IMR-90 (cell line): ENCODE data around the gene NTM. TPM values are rescaled to one million over a fixed set of nuclear protein-coding genes. Genes with fewer than 3 reads are reported as not detected.

Experiments
- ATAC-seq: fragments of 200-7000 bp; cut with Tn5 transposase; 2 replicates; pipeline ENCODE4 v1.9.1; 2020; ENCODE audit warnings: low read depth, mild to moderate bottlenecking, moderate library complexity
- BruUV-seq: library from RNA; stranded (reverse); fragments of 400-500 nt; replicated peaks from 2 replicates; lab custom pipeline; 2021; lab: Mats Ljungman, UMichigan
- CTCF ChIA-PET: fragments of 300-600 bp; formaldehyde crosslinking; extraction: SDS; loops from one replicate; lab custom pipeline; 2021; ENCODE audit warnings: antibody characterized with exemption; lab: Yijun Ruan, JAX
- POLR2A ChIA-PET: fragments of 300-600 bp; sonication (Branson Sonifier 250); formaldehyde crosslinking; loops from one replicate; lab custom pipeline; 2022; ENCODE audit warnings: antibody characterized with exemption; ENCODE audit not compliant: unreplicated experiment; lab: Charles Lee
- DNase-seq: peaks from one replicate; pipeline ENCODE4 v3.0.0; 2013
- H2AFZ ChIP-seq: replicated peaks from 2 replicates; pipeline ENCODE3; 2013; ENCODE audit warnings: low read length, mild to moderate bottlenecking; ENCODE audit not compliant: poor library complexity
- H2AK5ac ChIP-seq: 2 replicates; pipeline ENCODE4 v1.6.1; 2013; ENCODE audit warnings: low read depth, low read length, inconsistent platforms
- H2AK9ac ChIP-seq: replicated peaks from 2 replicates; pipeline ENCODE3; 2013; ENCODE audit warnings: mild to moderate bottlenecking, low read depth, low read length, moderate library complexity; ENCODE audit not compliant: poor library complexity
- H2BK120ac ChIP-seq: 2 replicates; pipeline ENCODE4 v1.6.1; 2013; ENCODE audit warnings: low read depth, low read length, inconsistent platforms
- H2BK15ac ChIP-seq: 3 replicates; pipeline ENCODE4 v1.6.1; 2013; ENCODE audit warnings: low read depth, low read length, inconsistent platforms
- H2BK20ac ChIP-seq: 2 replicates; pipeline ENCODE4 v1.6.1; 2013; ENCODE audit warnings: low read depth, mild to moderate bottlenecking, inconsistent platforms, low read length, moderate library complexity
- H2BK5ac ChIP-seq: 2 replicates; pipeline ENCODE4 v1.6.1; 2013; ENCODE audit warnings: mild to moderate bottlenecking, low read depth, low read length, inconsistent platforms; ENCODE audit not compliant: poor library complexity, severe bottlenecking
- H3K14ac ChIP-seq: replicated peaks from 2 replicates; pipeline ENCODE4 v1.6.1; 2013; ENCODE audit warnings: low read depth, low read length, inconsistent platforms
- H3K18ac ChIP-seq: 2 replicates; pipeline ENCODE4 v1.6.1; 2013; ENCODE audit warnings: low read depth, low read length, control low read depth
- H3K23ac ChIP-seq: 2 replicates; pipeline ENCODE4 v1.6.1; 2013; ENCODE audit warnings: low read depth, low read length, inconsistent platforms
- H3K27ac ChIP-seq: 2 replicates; pipeline ENCODE4 v1.5.1; 2013; ENCODE audit warnings: mild to moderate bottlenecking, control low read depth, low read length; ENCODE audit not compliant: insufficient read depth
- H3K27me3 ChIP-seq: 2 replicates; pipeline ENCODE4 v1.6.1; 2013; ENCODE audit warnings: low read length; ENCODE audit not compliant: control insufficient read depth, insufficient read depth
- H3K36me3 ChIP-seq: 2 replicates; pipeline ENCODE4 v1.6.1; 2013; ENCODE audit warnings: low read length, mixed read lengths; ENCODE audit not compliant: control insufficient read depth, insufficient read depth
- H3K4ac ChIP-seq: 2 replicates; pipeline ENCODE4 v1.6.1; 2013; ENCODE audit warnings: low read depth, low read length, inconsistent platforms
- H3K4me1 ChIP-seq: 2 replicates; pipeline ENCODE4 v1.6.1; 2013; ENCODE audit warnings: low read length, mixed read lengths; ENCODE audit not compliant: control insufficient read depth, insufficient read depth
- H3K4me2 ChIP-seq: 2 replicates; pipeline ENCODE4 v1.6.1; 2013; ENCODE audit warnings: low read depth, mild to moderate bottlenecking, control low read depth, low read length, moderate library complexity
- H3K4me3 ChIP-seq: 2 replicates; pipeline ENCODE4 v1.5.1; 2013; ENCODE audit warnings: low read depth, mild to moderate bottlenecking, control low read depth, low read length, moderate library complexity; ENCODE audit not compliant: insufficient read depth
- H3K56ac ChIP-seq: 2 replicates; pipeline ENCODE4 v1.6.1; 2013; ENCODE audit warnings: low read length, inconsistent platforms; ENCODE audit not compliant: insufficient read depth; ENCODE audit errors: extremely low read depth
- H3K79me1 ChIP-seq, 2 experiments: 2 replicates each; pipeline ENCODE4 v1.6.1; 2013; ENCODE audit warnings: low read length in 2 of 2, inconsistent platforms in 1 of 2, low read depth in 1 of 2
- H3K9ac ChIP-seq: 2 replicates; pipeline ENCODE4 v1.6.1; 2013; ENCODE audit warnings: low read depth, low read length, control low read depth
- H3K9me1 ChIP-seq: 2 replicates; pipeline ENCODE4 v1.6.1; 2013; ENCODE audit warnings: low read length, inconsistent platforms; ENCODE audit not compliant: insufficient read depth
- H3K9me3 ChIP-seq: 2 replicates; pipeline ENCODE4 v1.6.1; 2013; ENCODE audit warnings: low read length; ENCODE audit not compliant: control insufficient read depth, insufficient read depth
- H4K20me1 ChIP-seq: 2 replicates; pipeline ENCODE4 v1.6.1; 2013; ENCODE audit warnings: low read length, inconsistent platforms; ENCODE audit not compliant: insufficient read depth
- H4K5ac ChIP-seq: 2 replicates; pipeline ENCODE4 v1.6.1; 2013; ENCODE audit warnings: mild to moderate bottlenecking, low read depth, low read length, control low read depth
- H4K8ac ChIP-seq, 2 experiments: 2 replicates each; pipeline ENCODE4 v1.6.1; 2013; ENCODE audit warnings: low read depth in 2 of 2, low read length in 2 of 2, control low read depth in 1 of 2, inconsistent platforms in 1 of 2
- H4K91ac ChIP-seq: 2 replicates; pipeline ENCODE4 v1.6.1; 2013; ENCODE audit warnings: low read depth, low read length, inconsistent platforms; ENCODE audit not compliant: insufficient read depth
- BHLHE40 ChIP-seq: fragments of 150-350 bp; IDR thresholded peaks from 2 replicates; pipeline ENCODE4 v1.6.1; 2016; ENCODE audit warnings: mild to moderate bottlenecking, low read depth, low read length
- CEBPB ChIP-seq: IDR thresholded peaks from 2 replicates; pipeline ENCODE4 v1.6.1; 2012; ENCODE audit warnings: low read depth, low read length, improper control_type of control experiment
- ELK1 ChIP-seq: fragments of 150-350 bp; IDR thresholded peaks from 2 replicates; pipeline ENCODE4 v1.6.1; 2016; ENCODE audit warnings: low read depth, mild to moderate bottlenecking, low read length, moderate library complexity, borderline replicate concordance
- MAZ ChIP-seq: IDR thresholded peaks from 2 replicates; pipeline ENCODE4 v1.6.1; 2012; ENCODE audit warnings: low read depth, mild to moderate bottlenecking, low read length, improper control_type of control experiment, moderate library complexity, borderline replicate concordance
- MXI1 ChIP-seq: IDR thresholded peaks from 2 replicates; pipeline ENCODE4 v1.6.1; 2012; ENCODE audit warnings: low read depth, mild to moderate bottlenecking, low read length, moderate library complexity, borderline replicate concordance
- POLR2A ChIP-seq: IDR thresholded peaks from 2 replicates; pipeline ENCODE4 v1.6.1; 2012; ENCODE audit warnings: mild to moderate bottlenecking, low read depth, low read length
- RCOR1 ChIP-seq: IDR thresholded peaks from 2 replicates; pipeline ENCODE4 v1.6.1; 2012; ENCODE audit warnings: mild to moderate bottlenecking, low read length, improper control_type of control experiment; ENCODE audit not compliant: insufficient replicate concordance
- SMC3 ChIP-seq: fragments of 150-350 bp; IDR thresholded peaks from 2 replicates; pipeline ENCODE4 v1.6.1; 2016; ENCODE audit warnings: low read depth, mild to moderate bottlenecking, antibody characterized with exemption, low read length, moderate library complexity
- WGBS, 2 experiments: methylation state at CpG; one replicate each; pipeline versions ENCODE4 v1.1.5 to v1.1.7; 2013; ENCODE audit warnings: missing lambda C conversion rate in 2 of 2; ENCODE audit not compliant: insufficient read length in 1 of 2; ENCODE audit errors: extremely low coverage in 2 of 2; 5-methylcytosine and 5-hydroxymethylcytosine counted together
- dilution Hi-C: fragments of 300-500 bp; cut with HindIII; formaldehyde crosslinking; loops from one replicate; pipeline ENCODE4 v1.14.3; 2018; ENCODE audit warnings: low sequenced_read_pairs; ENCODE audit not compliant: unreplicated experiment
- in situ Hi-C: fragments of 300-500 bp; cut with MboI; formaldehyde crosslinking; loops from 3 replicates; pipeline ENCODE4 v1.14.3; 2019; ENCODE audit warnings: low sequenced_read_pairs, inconsistent platforms, mixed read lengths
- intact Hi-C: fragments of 100-400 bp; cut with micrococcal nuclease; formaldehyde crosslinking; loops from 2 replicates; pipeline ENCODE4 v1.10.0; 2022
- polyA plus RNA-seq, 3 experiments: library from polyadenylated mRNA; depleted of rRNA; stranded (reverse); fragments of >200 nt; gene quantifications; 2 replicates each; pipeline ENCODE4 v1.2.3, GENCODE V29; 2012; ENCODE audit warnings: low replicate concordance in 1 of 3
- total RNA-seq: library from RNA; depleted of rRNA; stranded (reverse); fragments of >200 nt; gene quantifications from 2 replicates; pipeline ENCODE4 v1.2.3, GENCODE V29; 2012
- TF ChIP-seq, protein P1 (sequence below): fragments of 150-350 bp; IDR thresholded peaks from 2 replicates; pipeline ENCODE4 v1.6.1; 2017; ENCODE audit warnings: mild to moderate bottlenecking, antibody characterized with exemption, low read length, low read depth

The NTM gene
- total and polyA plus RNA-seq, 2 of the 4 experiments (the other 2 are of a cell fraction) = 19.5 to 25.5 TPM

- Histone ChIP-seq H3K9ac (no peak overlapping the region), H2AFZ (no peak overlapping the region), H3K14ac (no peak overlapping the region), H2AK5ac (no peak overlapping the region), H4K20me1 (no peaks in the 10 kb centered on the region), H2BK20ac (no peak overlapping the region), H3K9me1 (no peaks in the 10 kb centered on the region), H2BK120ac (no peak overlapping the region), H3K36me3 (no peaks in the 10 kb centered on the region), H4K91ac (no peak overlapping the region), H3K79me1 (no peaks in the 10 kb centered on the region), H2BK5ac (no peak overlapping the region), H4K8ac (no peak overlapping the region), H3K56ac (no peak overlapping the region), H3K4ac (no peak overlapping the region), H3K4me2 (no peak overlapping the region), H3K23ac (no peak overlapping the region), H3K9me3 (no peaks in the 10 kb centered on the region), H2BK15ac (no peak overlapping the region), H3K4me1 (no peaks in the 10 kb centered on the region), H3K18ac (no peak overlapping the region), H3K27me3 (peaks cover 7% of the 10 kb centered on the region; the same call in 1 of the 2 replicates), H2AK9ac (no peak overlapping the region), H3K4me3 (no peak overlapping the region), H4K5ac (no peak overlapping the region), H3K27ac (no peak overlapping the region)
- DNase-seq = no peak
- in situ Hi-C loops (no loop called here), intact Hi-C loops (no loop called here), dilution Hi-C loops (no loop called here)
- ChIA-PET POLR2A (interaction anchor here (0.7 kb wide), 1 partner anchor 96 kb away, joined by 3 read pairs; no protein-coding TSS in a partner anchor), CTCF (interaction anchor here (3.3 kb wide), 1 partner anchor 93 kb away, joined by 23 read pairs; no protein-coding TSS in a partner anchor)
- ATAC-seq = no peak
- BruUV-seq = no TSS peak
- no CpG with 5 or more reads among the region's 6 CpGs for WGBS, 2 experiments
- TF ChIP-seq RCOR1 = no peak
- no peak for TF ChIP-seq MAZ
- TF ChIP-seq CEBPB = no peak
- no peak for TF ChIP-seq BHLHE40
- TF ChIP-seq POLR2A = no peak
- TF ChIP-seq, protein P1, sequence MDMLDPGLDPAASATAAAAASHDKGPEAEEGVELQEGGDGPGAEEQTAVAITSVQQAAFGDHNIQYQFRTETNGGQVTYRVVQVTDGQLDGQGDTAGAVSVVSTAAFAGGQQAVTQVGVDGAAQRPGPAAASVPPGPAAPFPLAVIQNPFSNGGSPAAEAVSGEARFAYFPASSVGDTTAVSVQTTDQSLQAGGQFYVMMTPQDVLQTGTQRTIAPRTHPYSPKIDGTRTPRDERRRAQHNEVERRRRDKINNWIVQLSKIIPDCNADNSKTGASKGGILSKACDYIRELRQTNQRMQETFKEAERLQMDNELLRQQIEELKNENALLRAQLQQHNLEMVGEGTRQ = no peak
- TF ChIP-seq ELK1 = no peak
- TF ChIP-seq SMC3 = no peak
- no peak for TF ChIP-seq MXI1
Observed at GRCh38 chr11:131581046-131581445, 210.6 kb downstream of the NTM start.
